HT-29 (cell line): ENCODE data around the gene FAM131A. TPM values are rescaled to one million over a fixed set of nuclear protein-coding genes. Genes with fewer than 3 reads are reported as not detected.

Source experiments
- DNase-seq: peaks from one replicate; pipeline ENCODE4 v3.0.0-alpha.2; 2015; ENCODE audit warnings: low spot score
- total RNA-seq: library from RNA; depleted of rRNA; stranded (reverse); fragments of >200 nt; shearing (Covaris generic); gene quantifications from 2 replicates; pipeline ENCODE4 v1.2.3, GENCODE V29; 2014

Gene FAM131A
- total RNA-seq, 1 experiment from 2014 or later = 26.6 TPM

DNA sequence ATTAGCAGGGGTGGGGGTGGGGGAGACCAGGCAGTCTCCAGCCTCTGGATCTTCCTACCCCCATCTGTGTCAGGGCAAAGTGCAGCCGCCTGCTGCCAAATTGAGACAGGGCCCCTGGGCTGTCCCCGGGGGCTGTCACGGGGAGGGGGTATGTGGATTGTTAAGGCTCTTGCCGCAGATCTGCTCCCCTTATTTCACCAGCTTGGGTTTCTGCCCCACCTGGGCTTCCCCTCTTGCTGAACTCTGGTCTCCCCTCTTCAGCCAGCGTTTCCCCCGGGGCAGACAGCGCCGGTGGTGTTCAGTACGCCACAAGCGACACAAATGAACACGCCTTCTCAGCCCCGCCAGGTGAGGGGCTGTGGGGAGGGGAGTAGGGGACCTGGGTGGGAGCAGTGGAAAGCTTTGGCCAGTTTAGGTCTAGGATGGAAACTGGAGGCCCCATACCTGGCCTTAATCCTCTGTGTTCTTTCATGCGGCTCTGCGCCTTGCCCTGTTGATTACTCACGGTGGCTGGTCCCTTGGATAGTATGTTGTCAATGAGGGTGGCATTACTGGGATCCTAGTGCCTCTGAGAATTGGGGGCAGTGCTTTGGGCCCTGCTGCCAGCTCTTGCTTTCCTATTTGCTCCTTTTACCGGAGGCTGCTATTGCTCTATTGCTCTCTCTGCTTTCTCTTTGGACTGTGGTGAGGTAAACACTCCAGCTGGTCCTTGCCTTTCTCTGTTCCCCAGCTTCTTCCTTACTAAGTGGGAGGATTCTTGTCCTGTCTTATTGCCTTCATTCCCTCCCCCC lies 21.3 kb upstream of the FAM131A start:
- peak; percentile 25 for DNase-seq

DNA sequence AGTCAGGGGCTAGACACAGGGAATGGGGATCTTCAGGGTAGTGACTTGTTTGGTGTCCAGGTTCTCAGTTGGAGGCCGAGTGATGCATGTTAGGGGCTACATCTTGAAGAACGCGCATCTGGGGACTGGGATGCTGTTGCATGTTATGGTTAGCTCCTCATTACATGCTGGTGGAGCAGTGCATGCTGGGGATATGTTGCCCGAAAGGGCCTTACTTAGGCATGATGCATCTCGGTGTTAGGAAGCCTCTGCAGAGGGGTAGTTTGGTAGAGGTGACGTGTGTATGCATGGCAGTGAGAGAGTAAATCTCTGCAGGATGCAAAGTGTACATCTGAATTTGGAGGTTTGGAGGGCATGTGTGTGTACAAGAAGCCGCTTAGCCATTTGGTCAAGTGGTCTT lies 20.6 kb upstream of the FAM131A start:
- no peak for DNase-seq

DNA sequence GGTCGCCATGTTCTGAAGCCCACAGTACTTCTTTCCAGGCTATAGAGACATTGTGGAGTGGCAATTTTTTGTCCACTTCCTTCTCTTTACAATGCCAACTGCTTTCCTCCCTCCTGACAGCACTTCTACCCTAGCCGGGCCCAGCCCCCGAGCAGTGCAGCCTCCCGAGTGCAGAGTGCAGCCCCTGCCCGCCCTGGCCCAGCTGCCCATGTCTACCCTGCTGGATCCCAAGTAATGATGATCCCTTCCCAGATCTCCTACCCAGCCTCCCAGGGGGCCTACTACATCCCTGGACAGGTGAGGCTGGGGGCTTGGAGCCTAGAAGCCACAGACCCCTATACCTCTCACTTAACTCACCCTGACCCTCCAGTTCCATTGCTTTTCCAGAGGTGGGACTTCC lies 20.2 kb upstream of the FAM131A start:
- no peak for DNase-seq

DNA sequence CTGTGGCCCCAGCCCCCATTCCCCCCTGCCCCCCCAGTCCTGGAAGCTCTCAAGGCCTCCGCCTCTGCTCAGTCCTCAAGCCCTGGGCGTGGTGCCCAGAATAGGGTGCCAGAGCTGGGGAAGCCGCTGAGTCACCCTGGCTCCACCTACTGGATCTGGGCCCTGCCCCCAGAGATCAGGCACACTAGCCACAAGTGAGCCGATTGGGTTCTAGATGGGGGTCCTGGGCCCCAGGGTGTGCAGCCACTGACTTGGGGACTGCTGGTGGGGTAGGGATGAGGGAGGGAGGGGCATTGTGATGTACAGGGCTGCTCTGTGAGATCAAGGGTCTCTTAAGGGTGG lies 17.3 kb upstream of the FAM131A start:
- peak; percentile 91 for DNase-seq

DNA sequence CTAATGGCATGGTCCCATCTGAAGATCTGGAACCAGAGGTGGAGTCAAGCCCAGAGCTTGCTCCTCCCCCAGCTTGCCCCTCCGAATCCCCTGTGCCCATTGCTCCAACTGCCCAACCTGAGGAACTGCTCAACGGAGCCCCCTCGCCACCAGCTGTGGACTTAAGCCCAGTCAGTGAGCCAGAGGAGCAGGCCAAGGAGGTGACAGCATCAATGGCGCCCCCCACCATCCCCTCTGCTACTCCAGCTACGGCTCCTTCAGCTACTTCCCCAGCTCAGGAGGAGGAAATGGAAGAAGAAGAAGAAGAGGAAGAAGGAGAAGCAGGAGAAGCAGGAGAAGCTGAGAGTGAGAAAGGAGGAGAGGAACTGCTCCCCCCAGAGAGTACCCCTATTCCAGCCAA lies 15.7 kb upstream of the FAM131A start:
- no peak for DNase-seq

DNA sequence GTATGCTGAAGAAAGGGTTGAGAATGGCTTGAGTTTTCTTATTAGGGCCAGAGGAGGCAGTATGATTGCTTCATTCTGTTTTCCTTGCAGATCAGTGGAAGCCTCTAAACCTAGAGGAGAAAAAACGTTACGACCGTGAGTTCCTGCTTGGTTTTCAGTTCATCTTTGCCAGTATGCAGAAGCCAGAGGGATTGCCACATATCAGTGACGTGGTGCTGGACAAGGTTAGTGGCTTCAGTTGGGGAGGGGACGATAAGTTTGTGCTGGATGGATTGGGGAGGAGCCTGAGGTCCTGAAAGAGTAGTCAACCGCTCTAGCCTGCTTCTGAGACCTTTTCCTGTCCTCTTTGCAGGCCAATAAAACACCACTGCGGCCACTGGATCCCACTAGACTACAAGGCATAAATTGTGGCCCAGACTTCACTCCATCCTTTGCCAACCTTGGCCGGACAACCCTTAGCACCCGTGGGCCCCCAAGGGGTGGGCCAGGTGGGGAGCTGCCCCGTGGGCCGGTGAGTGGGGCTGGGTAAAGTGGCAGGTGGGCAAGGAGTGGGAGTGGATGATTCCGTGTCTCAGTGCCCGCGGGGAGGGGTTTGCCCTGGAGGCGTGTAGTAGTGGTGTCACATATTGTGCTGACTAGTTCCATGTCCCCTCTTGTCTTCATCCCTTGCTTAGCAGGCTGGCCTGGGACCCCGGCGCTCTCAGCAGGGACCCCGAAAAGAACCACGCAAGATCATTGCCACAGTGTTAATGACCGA lies 14.5 kb upstream of the FAM131A start:
- DNase-seq = no peak

DNA sequence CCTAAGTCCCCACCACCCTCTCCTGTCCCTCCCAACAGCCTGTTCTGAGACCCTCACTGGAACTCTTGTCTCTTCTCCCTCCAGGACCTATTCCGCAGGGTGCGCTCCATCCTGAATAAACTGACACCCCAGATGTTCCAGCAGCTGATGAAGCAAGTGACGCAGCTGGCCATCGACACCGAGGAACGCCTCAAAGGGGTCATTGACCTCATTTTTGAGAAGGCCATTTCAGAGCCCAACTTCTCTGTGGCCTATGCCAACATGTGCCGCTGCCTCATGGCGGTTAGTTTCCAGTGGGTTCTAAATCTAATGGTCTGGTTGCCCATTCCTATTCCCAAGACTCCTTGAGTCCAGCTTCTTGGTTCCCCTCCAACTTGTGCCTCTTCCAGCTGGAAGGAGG lies 13.7 kb upstream of the FAM131A start:
- DNase-seq = no peak

DNA sequence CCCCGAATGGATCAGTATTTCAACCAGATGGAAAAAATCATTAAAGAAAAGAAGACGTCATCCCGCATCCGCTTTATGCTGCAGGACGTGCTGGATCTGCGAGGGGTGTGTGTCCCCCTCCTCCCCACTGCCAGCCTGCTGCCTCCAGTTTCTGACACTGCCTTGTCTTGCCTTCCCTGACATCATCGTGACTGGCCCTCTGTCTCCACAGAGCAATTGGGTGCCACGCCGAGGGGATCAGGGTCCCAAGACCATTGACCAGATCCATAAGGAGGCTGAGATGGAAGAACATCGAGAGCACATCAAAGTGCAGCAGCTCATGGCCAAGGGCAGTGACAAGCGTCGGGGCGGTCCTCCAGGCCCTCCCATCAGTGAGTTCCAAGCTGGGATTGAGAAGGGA lies 12.1 kb upstream of the FAM131A start:
- DNase-seq = no peak

DNA sequence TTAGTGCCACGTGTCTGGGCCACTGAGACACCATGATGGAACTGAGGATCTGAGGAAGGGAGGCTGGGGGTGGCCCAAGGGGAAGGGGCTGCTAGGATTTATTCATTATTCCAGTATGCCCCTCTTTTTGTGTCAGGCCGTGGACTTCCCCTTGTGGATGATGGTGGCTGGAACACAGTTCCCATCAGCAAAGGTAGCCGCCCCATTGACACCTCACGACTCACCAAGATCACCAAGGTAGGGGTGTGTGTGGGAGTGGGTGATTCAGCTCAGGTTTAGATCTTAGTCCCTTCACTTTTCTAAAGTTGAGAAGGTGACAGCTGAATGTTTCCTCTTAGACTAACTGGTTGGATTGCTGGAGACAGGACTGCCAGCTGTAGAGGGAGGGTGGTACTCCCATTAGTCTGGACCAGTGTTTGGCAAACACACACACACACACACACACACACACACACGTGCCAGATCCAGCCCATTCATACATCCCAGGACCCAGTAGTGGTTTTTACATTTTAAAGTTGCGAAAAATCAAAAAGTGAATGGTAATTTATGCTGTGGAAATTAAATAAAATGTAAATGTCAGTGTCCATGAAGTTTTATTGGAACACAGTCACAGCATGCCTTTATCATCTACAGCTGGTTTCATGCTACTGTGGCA lies 11.6 kb upstream of the FAM131A start:
- no peak for DNase-seq

DNA sequence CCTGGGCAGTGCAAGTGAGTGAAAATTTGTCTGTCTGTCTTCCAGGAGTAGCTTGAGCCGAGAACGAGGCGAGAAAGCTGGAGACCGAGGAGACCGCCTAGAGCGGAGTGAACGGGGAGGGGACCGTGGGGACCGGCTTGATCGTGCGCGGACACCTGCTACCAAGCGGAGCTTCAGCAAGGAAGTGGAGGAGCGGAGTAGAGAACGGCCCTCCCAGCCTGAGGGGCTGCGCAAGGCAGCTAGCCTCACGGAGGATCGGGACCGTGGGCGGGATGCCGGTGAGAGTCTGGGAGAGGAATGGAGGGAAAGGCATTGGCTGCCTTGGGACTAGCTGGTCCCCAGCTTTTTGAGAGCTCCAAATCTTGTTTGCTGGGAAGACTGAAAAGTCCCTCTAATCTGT lies 10.2 kb upstream of the FAM131A start:
- no peak for DNase-seq

DNA sequence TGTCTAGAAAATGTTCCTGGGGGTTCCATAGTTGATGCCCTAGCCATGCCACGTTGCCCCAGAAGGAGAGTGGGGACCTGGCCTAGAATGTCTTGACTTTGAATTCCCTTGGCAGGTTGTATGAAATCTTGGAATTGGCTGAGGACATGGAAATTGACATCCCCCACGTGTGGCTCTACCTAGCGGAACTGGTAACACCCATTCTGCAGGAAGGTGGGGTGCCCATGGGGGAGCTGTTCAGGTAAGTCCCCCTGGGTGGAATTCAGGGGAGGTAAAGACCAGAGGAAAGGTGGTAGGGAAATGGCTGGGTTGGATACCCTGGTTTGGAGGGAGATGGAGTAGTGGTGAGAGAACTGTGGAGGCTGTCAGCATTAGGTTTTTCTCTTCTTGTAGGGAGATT lies 8.9 kb upstream of the FAM131A start:
- DNase-seq = no peak

DNA sequence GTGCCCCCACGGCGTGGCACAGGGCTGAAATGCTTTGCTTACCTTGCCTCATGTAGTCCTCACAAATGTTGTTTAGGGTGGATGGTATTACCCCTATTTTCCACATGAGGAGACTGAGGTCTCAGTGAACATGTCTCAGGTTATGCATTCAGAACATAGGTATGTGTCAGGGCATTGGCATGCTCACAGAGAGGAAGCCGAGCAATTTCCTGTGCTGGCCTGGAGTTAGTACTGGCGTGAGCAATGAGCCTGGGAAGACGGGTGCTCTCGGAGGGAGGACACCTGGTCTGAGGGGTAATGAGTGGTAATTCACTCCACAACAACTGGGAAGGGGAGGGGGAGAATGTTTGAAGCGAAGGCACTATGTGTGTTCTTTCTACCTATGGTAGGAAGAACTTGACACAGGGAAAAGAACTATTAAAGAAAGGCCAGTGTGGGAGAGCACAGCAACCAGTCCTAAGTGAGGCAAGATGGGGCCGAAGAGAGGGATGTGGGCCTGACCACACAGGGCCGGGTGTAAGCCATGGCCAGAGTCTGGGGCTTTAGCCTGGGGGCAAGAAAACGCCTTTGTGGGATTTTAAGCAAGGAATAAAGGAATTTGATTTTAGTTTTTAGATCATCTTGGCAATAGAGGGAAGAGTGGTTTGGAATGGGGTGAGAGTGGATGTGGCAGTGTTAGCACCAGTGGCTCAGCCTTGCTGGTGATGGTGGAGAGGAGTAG lies 4.9 kb upstream of the FAM131A start:
- DNase-seq = no peak

DNA sequence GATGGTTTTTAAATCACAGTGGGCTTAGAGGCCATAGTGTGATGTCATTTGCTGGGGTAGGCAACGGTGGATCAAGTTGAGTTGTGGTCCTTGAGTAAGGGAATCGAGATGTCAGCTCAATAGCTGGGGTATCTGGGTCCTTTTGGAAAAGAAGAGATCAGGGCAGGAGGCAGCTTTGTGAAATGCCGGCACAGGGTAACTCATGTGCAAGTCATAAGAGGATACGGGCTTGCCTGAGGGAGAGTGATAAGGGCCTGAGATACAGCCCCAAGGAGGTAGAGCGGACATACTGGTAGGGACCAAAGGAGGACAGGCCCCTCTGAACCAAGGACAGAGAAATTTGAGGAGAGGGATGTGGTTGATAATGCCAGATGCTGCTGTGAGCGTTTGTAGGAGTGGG lies 4.2 kb upstream of the FAM131A start:
- no peak for DNase-seq

DNA sequence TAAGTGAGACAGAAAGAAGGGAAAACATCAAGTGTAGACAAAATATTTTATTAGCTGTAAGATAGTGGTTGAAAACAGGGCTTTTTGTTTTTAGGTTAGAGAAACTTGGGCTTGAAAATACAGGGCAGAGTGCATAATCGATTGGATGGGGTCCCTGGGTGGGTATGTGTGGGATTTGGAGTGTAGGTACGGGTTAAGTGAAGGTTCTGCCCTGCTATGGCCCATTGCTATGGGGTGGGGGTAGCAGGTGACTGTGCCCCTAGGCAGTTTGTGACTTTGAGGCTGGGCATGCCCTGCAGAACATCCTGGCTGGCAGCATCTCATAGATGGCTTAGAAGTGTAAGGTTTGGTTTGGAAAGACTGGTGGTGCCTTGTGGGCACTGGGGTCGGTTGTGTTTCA lies 3.7 kb upstream of the FAM131A start:
- no peak for DNase-seq

DNA sequence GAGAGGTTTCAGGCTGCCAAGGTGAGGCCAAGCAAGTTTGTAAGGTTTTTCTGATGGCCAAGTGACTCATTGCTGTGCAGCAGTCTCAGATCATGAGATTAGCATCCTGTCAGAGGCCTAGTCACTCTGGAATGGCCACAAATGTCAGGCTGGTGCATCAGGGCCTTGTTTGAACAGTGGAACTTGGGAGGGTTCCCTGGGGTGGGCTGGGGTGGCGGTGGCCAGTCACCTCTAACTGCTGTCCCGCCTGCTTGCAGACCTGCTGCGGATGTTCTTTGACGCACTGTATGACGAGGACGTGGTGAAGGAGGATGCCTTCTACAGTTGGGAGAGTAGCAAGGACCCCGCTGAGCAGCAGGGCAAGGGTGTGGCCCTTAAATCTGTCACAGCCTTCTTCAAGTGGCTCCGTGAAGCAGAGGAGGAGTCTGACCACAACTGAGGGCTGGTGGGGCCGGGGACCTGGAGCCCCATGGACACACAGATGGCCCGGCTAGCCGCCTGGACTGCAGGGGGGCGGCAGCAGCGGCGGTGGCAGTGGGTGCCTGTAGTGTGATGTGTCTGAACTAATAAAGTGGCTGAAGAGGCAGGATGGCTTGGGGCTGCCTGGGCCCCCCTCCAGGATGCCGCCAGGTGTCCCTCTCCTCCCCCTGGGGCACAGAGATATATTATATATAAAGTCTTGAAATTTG lies 2.8 kb upstream of the FAM131A start:
- DNase-seq = peak; percentile 54

DNA sequence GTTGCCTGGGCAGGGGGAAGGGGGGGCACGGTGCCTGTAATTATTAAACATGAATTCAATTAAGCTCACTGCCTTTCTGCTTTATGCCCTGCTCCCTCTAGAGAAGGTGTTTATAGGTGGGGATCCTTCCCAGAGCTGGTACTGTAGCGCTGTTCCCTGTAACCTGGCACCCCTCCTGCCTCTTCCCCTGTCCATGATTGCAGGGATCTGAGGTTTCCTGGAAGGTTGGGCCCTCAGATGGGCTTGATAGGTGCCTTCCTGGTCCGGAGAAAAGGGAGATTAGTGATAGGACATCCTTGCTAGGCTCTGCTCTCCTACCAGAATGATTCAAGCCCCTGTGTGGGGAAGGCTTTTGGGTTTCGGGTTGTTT lies 2.1 kb upstream of the FAM131A start:
- DNase-seq = peak; percentile 62

DNA sequence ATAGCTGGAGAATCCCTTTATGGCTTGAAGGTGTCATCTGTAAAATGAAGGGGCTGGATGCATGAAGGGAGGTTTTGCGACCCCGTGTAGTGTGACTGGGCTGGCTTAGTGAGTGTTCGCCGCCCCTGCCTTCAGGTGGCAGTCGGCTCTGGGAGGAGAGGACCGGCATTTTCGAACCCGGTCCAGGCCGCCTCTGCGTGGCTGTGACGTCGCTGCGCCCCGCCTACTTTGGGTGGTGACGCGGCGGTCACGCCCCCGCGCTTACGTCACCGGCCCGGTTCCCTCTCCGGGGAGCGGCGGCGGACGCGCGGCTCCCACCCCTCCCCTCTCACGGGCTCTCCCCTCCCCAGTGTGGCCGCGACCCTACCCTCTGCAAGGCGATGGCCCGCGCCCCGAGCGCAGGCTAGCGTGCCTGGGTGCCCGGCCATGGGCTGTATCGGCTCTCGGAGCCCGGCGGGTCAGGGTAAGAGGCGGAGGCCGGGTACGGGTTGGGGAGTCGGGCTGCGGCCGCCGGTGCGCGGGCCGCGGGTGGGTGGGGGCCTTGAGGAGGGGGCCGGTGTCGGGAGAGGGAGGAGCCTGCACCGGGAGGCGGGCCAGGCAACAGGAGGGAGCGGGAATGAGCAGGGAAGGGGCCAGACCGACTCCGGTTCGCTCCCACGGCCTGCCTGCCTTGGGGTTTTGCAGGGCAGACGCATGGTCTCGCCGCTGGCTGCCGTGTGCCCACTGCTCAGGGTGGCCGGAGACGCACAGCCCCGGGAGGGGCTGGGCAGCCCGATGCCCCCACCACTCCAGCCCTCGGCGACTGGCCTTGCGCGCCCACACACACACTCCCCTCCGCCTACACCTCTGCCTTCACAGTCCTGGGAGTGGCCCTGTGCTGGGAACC lies 1.5 kb upstream of the FAM131A start:
- peak; percentile 74 for DNase-seq

DNA sequence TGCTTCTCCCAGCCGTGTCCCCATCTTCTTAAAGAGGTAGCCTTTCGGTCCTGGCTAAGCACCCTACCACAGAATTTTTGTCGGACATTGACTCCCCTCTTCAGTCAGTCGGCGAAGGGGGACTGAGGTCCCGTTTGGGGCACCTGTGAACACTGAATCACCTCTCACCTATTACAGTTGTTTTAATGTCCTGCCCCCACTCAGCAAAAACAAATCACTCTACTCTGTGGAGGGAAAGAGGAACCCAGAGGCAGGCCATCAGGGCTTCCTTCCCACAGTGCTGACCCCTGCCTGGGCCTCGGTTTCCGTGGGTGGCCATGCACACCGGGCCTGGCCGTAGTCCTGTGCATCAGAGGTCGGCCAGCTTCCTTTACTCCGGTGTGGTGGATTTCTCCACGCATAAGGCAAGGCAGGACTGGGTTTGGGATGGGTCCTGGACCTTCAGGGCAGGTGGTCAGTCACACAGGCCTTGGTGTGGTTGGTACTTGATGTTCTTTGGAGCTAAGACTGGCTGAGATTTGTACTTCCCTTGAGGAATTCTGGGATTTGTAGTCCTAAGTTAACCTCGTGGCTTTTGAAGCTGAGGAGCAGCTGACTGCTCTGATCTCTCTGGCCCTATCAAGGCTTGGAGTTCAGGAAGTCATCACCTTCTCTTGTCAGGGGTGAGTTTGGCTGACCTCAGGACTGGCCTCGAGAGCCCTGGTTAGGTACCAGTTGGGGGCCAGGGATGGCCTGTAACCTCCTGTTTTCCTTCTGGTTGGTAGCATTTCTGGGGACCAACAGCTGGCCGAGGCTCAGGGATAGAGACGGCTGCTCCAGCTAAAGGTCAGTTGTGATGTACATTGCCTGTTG lies 627 bp upstream of the FAM131A start:
- DNase-seq = peak; percentile 54

DNA sequence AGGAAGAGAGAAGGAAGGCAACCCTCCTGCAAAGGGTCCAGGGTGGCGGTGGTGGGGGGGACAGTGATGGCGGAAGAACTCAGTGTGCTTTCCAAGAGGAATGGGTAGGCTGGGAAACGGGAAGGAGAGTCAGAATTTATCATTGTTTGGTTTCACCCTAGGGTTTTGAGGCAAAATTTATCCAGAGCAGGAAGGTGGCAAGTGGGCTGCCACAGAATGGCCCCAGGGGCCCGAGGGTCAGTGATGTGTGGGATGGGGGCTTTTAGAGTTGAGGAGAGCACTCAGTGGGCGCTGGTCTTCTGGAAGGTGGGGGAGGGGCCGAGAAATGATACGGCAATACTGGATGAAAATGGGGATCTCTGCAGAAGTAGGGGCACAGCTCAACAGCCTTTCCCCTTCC lies 581 bp downstream of the FAM131A start:
- no peak for DNase-seq

DNA sequence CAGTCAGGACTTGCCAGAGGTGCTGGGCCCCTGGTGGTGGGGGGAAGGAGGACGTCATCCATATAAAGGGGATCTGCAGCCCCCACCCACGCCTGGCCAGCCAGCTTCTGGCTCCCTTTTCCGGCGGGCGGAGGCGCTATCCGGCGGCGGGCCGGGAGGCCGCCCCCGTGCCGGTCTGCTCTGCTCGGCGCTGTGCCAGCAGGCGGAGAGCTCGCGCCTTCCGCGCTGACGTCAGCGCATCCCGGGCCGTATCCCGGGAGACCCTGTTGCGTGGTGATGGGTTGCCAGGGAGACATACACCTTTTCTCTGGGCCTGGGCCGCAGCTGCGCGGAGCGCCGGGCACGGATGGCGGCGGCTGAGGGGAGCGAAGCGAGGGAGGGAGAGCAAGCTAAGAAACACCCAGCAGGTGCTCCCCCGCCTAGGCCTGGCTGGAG lies 1.1 kb downstream of the FAM131A start:
- DNase-seq = no peak
